Endothelial cell (in vitro differentiated cells): Measurements from ENCODE around the gene GPN1. TPM values are rescaled to one million over a fixed set of nuclear protein-coding genes. Genes with fewer than 3 reads are reported as not detected.

Experiments
- DNase-seq: peaks from one replicate; pipeline ENCODE4 v3.0.0; 2021; ENCODE audit warnings: low spot score
- H3K27ac Mint-ChIP-seq: one replicate; pipeline ENCODE4 v1.8.0; 2021; ENCODE audit warnings: mixed read lengths, inconsistent platforms; ENCODE audit not compliant: unreplicated experiment
- H3K27me3 Mint-ChIP-seq: one replicate; pipeline ENCODE4 v1.8.0; 2021; ENCODE audit warnings: mild to moderate bottlenecking, moderate library complexity, mixed read lengths, inconsistent platforms; ENCODE audit not compliant: unreplicated experiment
- H3K36me3 Mint-ChIP-seq: one replicate; pipeline ENCODE4 v1.8.0; 2021; ENCODE audit warnings: mild to moderate bottlenecking, low read depth, mixed read lengths, inconsistent platforms; ENCODE audit not compliant: unreplicated experiment
- H3K4me1 Mint-ChIP-seq: one replicate; pipeline ENCODE4 v1.8.0; 2021; ENCODE audit warnings: mild to moderate bottlenecking, mixed read lengths, inconsistent platforms; ENCODE audit not compliant: unreplicated experiment
- H3K4me3 Mint-ChIP-seq: one replicate; pipeline ENCODE4 v1.8.0; 2021; ENCODE audit warnings: mild to moderate bottlenecking, mixed read lengths, inconsistent platforms; ENCODE audit not compliant: unreplicated experiment
- H3K9me3 Mint-ChIP-seq: one replicate; pipeline ENCODE4 v1.8.0; 2021; ENCODE audit warnings: mixed read lengths, inconsistent platforms; ENCODE audit not compliant: unreplicated experiment
- CTCF ChIP-seq: fragments of 200-600 bp; sonication (generic); IDR thresholded peaks from one replicate; pipeline ENCODE4 v1.5.0; 2021; ENCODE audit warnings: antibody characterized with exemption; ENCODE audit not compliant: unreplicated experiment
- total RNA-seq: library from RNA; stranded (reverse); fragmentation: NEBNext Ultra II Directional; extraction: Animal tissue kit (Norgen Biotek cat#: 25700); gene quantifications from one replicate; pipeline ENCODE4 v1.2.1, GENCODE V29; 2021; ENCODE audit not compliant: unreplicated experiment

Gene GPN1
- total RNA-seq, 1 donor from 2014 or later: 39.7 TPM

- Mint-ChIP-seq H3K4me3 (no peak overlapping the region), H3K4me1 (peaks cover 9% of the 10 kb centered on the region)
- TF ChIP-seq CTCF: no peak
Observed at GRCh38 chr2:27689424-27689823, 60.6 kb downstream of the GPN1 start.

DNA sequence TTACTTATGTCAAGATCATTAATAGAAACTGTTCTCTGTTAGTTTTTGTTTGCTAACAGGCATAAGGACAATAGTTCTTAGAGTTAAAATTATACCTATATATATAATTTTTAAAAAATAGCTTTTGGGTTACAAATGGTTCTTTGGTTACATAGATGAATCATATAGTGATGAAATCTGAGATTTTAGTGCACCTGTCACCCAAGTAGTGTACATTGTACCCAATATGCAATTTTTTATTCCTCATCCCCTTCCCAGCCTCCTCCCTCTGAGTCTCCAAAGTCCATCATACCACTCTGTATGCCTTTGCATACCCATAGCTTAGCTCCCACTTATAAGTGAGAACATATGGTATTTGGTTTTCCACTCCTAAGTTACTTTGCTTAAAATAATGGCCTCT, 61.2 kb downstream of the GPN1 start:
- Mint-ChIP-seq H3K27ac (no peak overlapping the region), H3K4me3 (no peak overlapping the region), H3K27me3 (no peaks in the 10 kb centered on the region), H3K36me3 (peaks cover 3% of the 10 kb centered on the region), H3K9me3 (no peaks in the 10 kb centered on the region), H3K4me1 (peaks cover 5% of the 10 kb centered on the region)
- no peak for TF ChIP-seq CTCF
- DNase-seq: no peak

More at GRCh38 chr2:27689424-27689823, 60.6 kb downstream of the GPN1 start:
- DNase-seq: no peak
- H3K36me3 Mint-ChIP-seq: peaks cover 7% of the 10 kb centered on the region
- no peaks in the 10 kb centered on the region for H3K9me3 Mint-ChIP-seq
- no peaks in the 10 kb centered on the region for H3K27me3 Mint-ChIP-seq
- H3K27ac Mint-ChIP-seq: no peak overlapping the region

- no peak for TF ChIP-seq CTCF
- Mint-ChIP-seq H3K27me3 (peaks cover 1% of the 10 kb centered on the region), H3K27ac (no peak overlapping the region), H3K4me3 (no peak overlapping the region), H3K4me1 (peaks cover 5% of the 10 kb centered on the region), H3K36me3 (peaks cover 3% of the 10 kb centered on the region), H3K9me3 (no peaks in the 10 kb centered on the region)
- no peak for DNase-seq
Observed at GRCh38 chr2:27697660-27698059, 68.8 kb downstream of the GPN1 start.

Other genes starting within 250 kb of the GPN1 start
- 20.8 TPM for gene ZNF513, start 248.3 kb upstream of the GPN1 start, total RNA-seq
- 127 TPM for gene PPM1G, start 219.5 kb upstream of the GPN1 start, total RNA-seq
- gene NRBP1, start 200.4 kb upstream of the GPN1 start, total RNA-seq: 117 TPM
- 4.6 TPM for gene KRTCAP3, start 186.7 kb upstream of the GPN1 start, total RNA-seq
- gene IFT172, start 139.3 kb upstream of the GPN1 start, total RNA-seq: 32.2 TPM
- gene FNDC4, start 133.8 kb upstream of the GPN1 start, total RNA-seq: 26.4 TPM
- gene GCKR, start 132.2 kb upstream of the GPN1 start, total RNA-seq: 0.59 TPM
- gene ZNF512, start 46.0 kb upstream of the GPN1 start, total RNA-seq: 30.1 TPM
- 4.7 TPM for gene CCDC121, start within 50 bp of the GPN1 start, total RNA-seq
- 39.1 TPM for gene SUPT7L, start 34.6 kb downstream of the GPN1 start, total RNA-seq
- 19.8 TPM for gene SLC4A1AP, start 34.8 kb downstream of the GPN1 start, total RNA-seq
- 52.0 TPM for gene MRPL33, start 142.7 kb downstream of the GPN1 start, total RNA-seq